GOT3 (cell line): ENCODE results near the gene FAM180A.
"Not testable (repeated sequence)": the region's sequence is repeated elsewhere in the genome, so short reads cannot be mapped to it uniquely, and the experiment has no call there.

Experiments
- DNase-seq: peaks from one replicate; lab custom pipeline; 2025; ENCODE audit warnings: mixed read lengths; lab: John Stamatoyannopoulos, UW

FAM180A gene

GRCh38 chr7:135748770-135749169 is at the start of gene FAM180A:
FAM180A (minus strand) TSS chr7:135748813; CDS start chr7:135748580, 233 bp downstream.
- DNase-seq = no peak

GRCh38 chr7:135798095-135798494 is 49.5 kb upstream of the FAM180A start:
- DNase-seq = no peak

- DNase-seq = no peak
Observed at GRCh38 chr7:135795846-135796570, 47.4 kb upstream of the FAM180A start.

GRCh38 chr7:135793841-135794240 is 45.2 kb upstream of the FAM180A start:
- no peak for DNase-seq

GRCh38 chr7:135792866-135793265 is 44.3 kb upstream of the FAM180A start:
- DNase-seq = no peak

- no peak for DNase-seq
Observed at GRCh38 chr7:135792363-135792668, 43.7 kb upstream of the FAM180A start.

GRCh38 chr7:135791543-135792362 is 43.1 kb upstream of the FAM180A start:
- no peak for DNase-seq

- no peak for DNase-seq
Observed at GRCh38 chr7:135790371-135790977, 41.9 kb upstream of the FAM180A start.

- no peak for DNase-seq
Observed at GRCh38 chr7:135789956-135790355, 41.3 kb upstream of the FAM180A start.

GRCh38 chr7:135789431-135789830 is 40.8 kb upstream of the FAM180A start:
- no peak for DNase-seq

- no peak for DNase-seq
Observed at GRCh38 chr7:135786911-135787310, 38.3 kb upstream of the FAM180A start.

- DNase-seq = no peak
Observed at GRCh38 chr7:135785065-135785464, 36.5 kb upstream of the FAM180A start.

- DNase-seq = no peak
Observed at GRCh38 chr7:135784013-135784412, 35.4 kb upstream of the FAM180A start.

- no peak for DNase-seq
Observed at GRCh38 chr7:135782801-135783200, 34.2 kb upstream of the FAM180A start.

- DNase-seq = no peak
Observed at GRCh38 chr7:135782377-135782776, 33.8 kb upstream of the FAM180A start.

GRCh38 chr7:135777626-135778398 is 29.2 kb upstream of the FAM180A start:
- no peak for DNase-seq

- not testable (repeated sequence) for DNase-seq
Observed at GRCh38 chr7:135775915-135776314, 27.3 kb upstream of the FAM180A start.

GRCh38 chr7:135775230-135775629 is 26.6 kb upstream of the FAM180A start:
- no peak for DNase-seq

GRCh38 chr7:135774284-135774683 is 25.7 kb upstream of the FAM180A start:
- DNase-seq = no peak

GRCh38 chr7:135773464-135773863 is 24.9 kb upstream of the FAM180A start:
- DNase-seq = no peak

GRCh38 chr7:135772639-135773222 is 24.1 kb upstream of the FAM180A start:
- no peak for DNase-seq
